Astrocyte of the hippocampus (primary cell): ENCODE measurements around the gene TMEM131.

Experiments
- DNase-seq: peaks from one replicate; pipeline ENCODE4 v3.0.0; 2011; ENCODE audit warnings: low read depth, low spot score

Gene TMEM131

GRCh38 chr2:97707362-97708047 lies 288.2 kb downstream of the TMEM131 start:
- no peak for DNase-seq

DNA sequence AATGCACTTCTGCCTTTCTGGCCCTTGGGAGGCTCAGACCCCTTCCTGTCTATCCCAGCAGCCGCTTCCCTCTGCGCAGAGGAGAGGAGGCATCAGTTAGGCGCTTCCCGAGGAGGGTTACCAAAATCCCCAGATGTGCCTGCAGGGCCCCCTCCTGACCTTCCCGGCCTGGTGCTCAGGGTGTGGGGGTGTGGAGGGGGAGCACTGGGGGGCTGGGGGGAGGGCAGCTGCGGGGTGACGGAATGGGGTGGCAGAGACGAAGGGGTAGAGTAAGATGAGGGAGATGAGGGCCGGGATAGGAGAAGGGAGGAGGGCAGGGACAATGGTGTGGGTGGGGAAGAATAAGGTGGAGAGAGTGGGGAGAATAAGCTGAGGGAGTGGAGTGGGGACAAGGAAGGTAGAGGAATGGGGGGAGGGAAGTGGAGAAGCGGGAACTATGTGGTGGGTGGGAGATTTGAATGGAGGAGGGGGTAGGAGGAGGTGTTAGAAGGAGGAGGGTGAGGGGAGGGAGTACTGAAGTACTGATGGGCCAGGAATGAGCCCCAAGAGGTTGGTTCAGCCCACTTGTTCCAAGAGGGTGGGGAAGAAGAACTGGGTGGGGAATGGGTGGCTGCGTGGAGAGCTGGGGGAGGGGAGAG lies 288.9 kb downstream of the TMEM131 start:
- no peak for DNase-seq
